GM18507 (cell line): Measurements from ENCODE around the gene SLC10A7.

Experiments
- DNase-seq: peaks from one replicate; pipeline ENCODE4 v3.0.0; 2011; ENCODE audit warnings: low read depth; ENCODE audit not compliant: insufficient read length; ENCODE audit errors: extremely low spot score
- FAIRE-seq: peaks from 2 replicates; lab custom pipeline; 2011; peaks lifted over from hg19 to GRCh38; lab: Jason Lieb, UNC

SLC10A7 gene

GRCh38 chr4:146282657-146283056, 239.1 kb downstream of the SLC10A7 start:
- FAIRE-seq, result no peak
- DNase-seq, result no peak

- FAIRE-seq (no peak), DNase-seq (no peak)
Observed at GRCh38 chr4:146278986-146279385, 242.8 kb downstream of the SLC10A7 start.

GRCh38 chr4:146275370-146275769, 246.4 kb downstream of the SLC10A7 start:
- no peak for FAIRE-seq
- DNase-seq, result no peak

- FAIRE-seq (peak; percentile 75), DNase-seq (no peak)
Observed at GRCh38 chr4:146274774-146275173, 247.0 kb downstream of the SLC10A7 start.

GRCh38 chr4:146273204-146273901, 248.4 kb downstream of the SLC10A7 start:
- peak; percentile 95 for FAIRE-seq
- peak; percentile 11 for DNase-seq

GRCh38 chr4:146271466-146271865, 250.3 kb downstream of the SLC10A7 start:
- peak; percentile 84 for FAIRE-seq

GRCh38 chr4:146269228-146269653, 252.5 kb downstream of the SLC10A7 start:
- DNase-seq (peak; percentile 11), FAIRE-seq (peak; percentile 95)

More at GRCh38 chr4:146271466-146271865, 250.3 kb downstream of the SLC10A7 start:
- no peak for DNase-seq

- DNase-seq (no peak), FAIRE-seq (no peak)
Observed at GRCh38 chr4:146267826-146268225, 253.9 kb downstream of the SLC10A7 start.

- no peak for DNase-seq
- FAIRE-seq, result no peak
Observed at GRCh38 chr4:146265950-146266490, 255.7 kb downstream of the SLC10A7 start.

GRCh38 chr4:146263793-146264192, 257.9 kb downstream of the SLC10A7 start:
- FAIRE-seq, result peak; percentile 36
- DNase-seq, result no peak

- DNase-seq (no peak), FAIRE-seq (no peak)
Observed at GRCh38 chr4:146261041-146261440, 260.7 kb downstream of the SLC10A7 start.

GRCh38 chr4:146260521-146260920, 261.2 kb downstream of the SLC10A7 start:
- no peak for DNase-seq
- FAIRE-seq, result peak; percentile 45

- no peak for FAIRE-seq
Observed at GRCh38 chr4:146257511-146257910, 264.2 kb downstream of the SLC10A7 start.

GRCh38 chr4:146256328-146256727, 265.4 kb downstream of the SLC10A7 start:
- DNase-seq (no peak), FAIRE-seq (no peak)

More at GRCh38 chr4:146257511-146257910, 264.2 kb downstream of the SLC10A7 start:
- DNase-seq, result no peak

GRCh38 chr4:146255874-146256273, 265.9 kb downstream of the SLC10A7 start:
- no peak for FAIRE-seq

GRCh38 chr4:146255463-146255862, 266.3 kb downstream of the SLC10A7 start:
- no peak for FAIRE-seq
- no peak for DNase-seq

More at GRCh38 chr4:146255874-146256273, 265.9 kb downstream of the SLC10A7 start:
- no peak for DNase-seq

GRCh38 chr4:146252969-146253611, 268.6 kb downstream of the SLC10A7 start:
- peak; percentile 39 for FAIRE-seq

GRCh38 chr4:146247356-146247755, 274.4 kb downstream of the SLC10A7 start:
- DNase-seq (no peak), FAIRE-seq (no peak)

More at GRCh38 chr4:146252969-146253611, 268.6 kb downstream of the SLC10A7 start:
- no peak for DNase-seq

GRCh38 chr4:146246381-146246780, 275.4 kb downstream of the SLC10A7 start:
- DNase-seq (no peak), FAIRE-seq (no peak)

GRCh38 chr4:146245850-146246249, 275.9 kb downstream of the SLC10A7 start:
- FAIRE-seq (peak; percentile 18), DNase-seq (no peak)

GRCh38 chr4:146245246-146245645, 276.5 kb downstream of the SLC10A7 start:
- FAIRE-seq (no peak), DNase-seq (no peak)
